Lower leg skin (tissue), 4 donors: Measurements from ENCODE around the gene ANO2. TPM values are rescaled to one million over a fixed set of nuclear protein-coding genes. Genes with fewer than 3 reads are reported as not detected.
"Not testable (repeated sequence)": the region's sequence is repeated elsewhere in the genome, so short reads cannot be mapped to it uniquely, and the experiment has no call there.

Experiments used
- DNase-seq, 2 donors: peaks; one replicate each; pipeline ENCODE4 v3.0.0-alpha.2; 2019; ENCODE audit warnings: low spot score in 2 of 2
- H3K4me3 ChIP-seq: fragments of 200-600 bp; sonication (generic); 2 replicates; pipeline ENCODE4 v1.5.1; 2017; ENCODE audit warnings: mild to moderate bottlenecking, low read depth; ENCODE audit not compliant: poor library complexity, severe bottlenecking
- POLR2A ChIP-seq, 2 donors: fragments of 450-650 bp; IDR thresholded peaks; one replicate each; pipeline ENCODE4 v1.6.1; 2016 to 2017; ENCODE audit warnings: antibody characterized with exemption in 2 of 2, mild to moderate bottlenecking in 1 of 2, moderate library complexity in 1 of 2
- WGBS, 2 donors: methylation state at CpG; one replicate each; pipeline ENCODE4 v1.1.5; 2018; 5-methylcytosine and 5-hydroxymethylcytosine counted together
- intact Hi-C: fragments of 100-400 bp; cut with DNase I; formaldehyde crosslinking; loops from one replicate; pipeline ENCODE4 v1.15.0; 2023; ENCODE audit warnings: low total_unique reads
- total RNA-seq, 4 donors: library from RNA; depleted of rRNA; stranded (reverse); fragments of >200 nt; gene quantifications; one replicate each; pipeline ENCODE4 v1.1.0, GENCODE V29; 2016
- TF ChIP-seq, protein P1 (sequence below), 3 donors: fragments of 450-650 bp; IDR thresholded peaks; one replicate each; pipeline ENCODE4 v1.5.1; 2016; ENCODE audit warnings: antibody characterized with exemption in 3 of 3, mild to moderate bottlenecking in 3 of 3, moderate library complexity in 2 of 3

The ANO2 gene
- total RNA-seq, 4 donors from 2014 or later: 0.76 to 2.6 (median 1.8) TPM

DNA sequence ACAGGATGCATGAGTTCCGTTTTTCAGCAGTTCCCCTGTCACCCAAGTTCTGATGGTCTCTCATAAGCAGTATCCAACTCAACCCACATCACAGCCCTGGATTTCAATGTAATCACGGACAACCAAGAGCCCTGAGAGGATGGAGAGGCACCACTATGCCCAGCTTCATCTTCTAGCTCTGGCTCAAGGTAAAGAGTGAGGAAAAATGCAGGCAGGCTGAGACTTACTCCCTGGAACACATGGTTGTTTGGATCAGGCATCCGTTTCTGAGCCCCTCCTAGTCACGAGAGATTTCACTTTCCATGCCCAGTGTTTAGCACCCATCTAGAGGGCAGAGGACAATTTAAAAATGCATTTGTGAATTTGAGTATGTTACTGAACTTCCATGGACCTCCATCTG is 45.0 kb downstream of the ANO2 start:
- no peak for DNase-seq
- TF ChIP-seq POLR2A (IDR thresholded peaks at IDR 0.05): no peak
- TF ChIP-seq, protein P1, sequence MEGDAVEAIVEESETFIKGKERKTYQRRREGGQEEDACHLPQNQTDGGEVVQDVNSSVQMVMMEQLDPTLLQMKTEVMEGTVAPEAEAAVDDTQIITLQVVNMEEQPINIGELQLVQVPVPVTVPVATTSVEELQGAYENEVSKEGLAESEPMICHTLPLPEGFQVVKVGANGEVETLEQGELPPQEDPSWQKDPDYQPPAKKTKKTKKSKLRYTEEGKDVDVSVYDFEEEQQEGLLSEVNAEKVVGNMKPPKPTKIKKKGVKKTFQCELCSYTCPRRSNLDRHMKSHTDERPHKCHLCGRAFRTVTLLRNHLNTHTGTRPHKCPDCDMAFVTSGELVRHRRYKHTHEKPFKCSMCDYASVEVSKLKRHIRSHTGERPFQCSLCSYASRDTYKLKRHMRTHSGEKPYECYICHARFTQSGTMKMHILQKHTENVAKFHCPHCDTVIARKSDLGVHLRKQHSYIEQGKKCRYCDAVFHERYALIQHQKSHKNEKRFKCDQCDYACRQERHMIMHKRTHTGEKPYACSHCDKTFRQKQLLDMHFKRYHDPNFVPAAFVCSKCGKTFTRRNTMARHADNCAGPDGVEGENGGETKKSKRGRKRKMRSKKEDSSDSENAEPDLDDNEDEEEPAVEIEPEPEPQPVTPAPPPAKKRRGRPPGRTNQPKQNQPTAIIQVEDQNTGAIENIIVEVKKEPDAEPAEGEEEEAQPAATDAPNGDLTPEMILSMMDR (IDR thresholded peaks at IDR 0.05): no peak
- no peak overlapping the region for H3K4me3 ChIP-seq
- 54 to 55% methylated on average over 4 of the region's 4 CpGs for WGBS, 2 donors
- intact Hi-C loops: no loop called here

DNA sequence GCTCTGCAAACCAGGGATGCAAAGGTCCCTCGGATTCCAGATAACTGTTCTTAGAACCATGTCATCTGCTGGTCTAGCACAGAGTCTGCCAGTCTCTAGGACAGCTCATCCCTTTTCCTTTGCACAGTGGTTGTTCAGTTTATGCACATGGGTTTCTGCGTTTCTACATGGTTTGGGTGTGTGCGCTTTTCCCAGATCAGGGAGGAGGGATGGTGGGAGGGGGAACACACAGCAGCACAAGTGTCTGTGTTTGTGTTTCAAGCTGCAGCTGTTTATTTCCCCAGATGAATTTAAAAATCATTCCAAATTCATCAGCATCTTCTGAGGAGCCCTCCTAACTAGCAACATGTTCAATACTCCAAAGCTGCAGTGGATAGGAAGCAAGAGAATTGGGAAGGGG is 45.4 kb downstream of the ANO2 start:
- 61 to 72% methylated on average over 3 of the region's 3 CpGs for WGBS, 2 donors
- no peak for DNase-seq
- TF ChIP-seq, protein P1 (IDR thresholded peaks at IDR 0.05): no peak
- TF ChIP-seq POLR2A (IDR thresholded peaks at IDR 0.05): no peak
- intact Hi-C loops: no loop called here
- no peak overlapping the region for H3K4me3 ChIP-seq

DNA sequence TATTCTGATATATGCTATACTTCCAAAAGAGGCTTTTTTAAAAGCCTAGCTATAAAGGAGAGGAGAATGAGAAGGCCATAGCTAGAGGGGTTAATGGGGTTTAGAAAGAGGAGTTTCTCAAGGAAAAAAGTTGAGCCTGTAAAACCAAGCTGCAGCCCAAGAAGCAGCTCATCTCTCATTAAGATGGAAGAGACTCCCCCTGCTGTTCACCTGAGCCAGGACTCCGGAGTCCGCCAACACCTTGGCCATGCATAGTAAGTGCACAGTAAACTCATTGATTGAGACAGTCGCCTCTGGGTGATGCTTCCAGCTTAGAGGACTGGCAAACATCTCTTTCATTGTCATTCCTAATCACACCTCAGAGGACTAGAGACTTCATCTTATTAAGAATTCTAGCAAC is 46.2 kb downstream of the ANO2 start:
- TF ChIP-seq POLR2A (IDR thresholded peaks at IDR 0.05): no peak
- TF ChIP-seq, protein P1 (IDR thresholded peaks at IDR 0.05): no peak
- intact Hi-C loops: no loop called here
- no peak for DNase-seq
- 78 to 85% methylated on average over 3 of the region's 3 CpGs for WGBS, 2 donors
- H3K4me3 ChIP-seq: no peak overlapping the region

DNA sequence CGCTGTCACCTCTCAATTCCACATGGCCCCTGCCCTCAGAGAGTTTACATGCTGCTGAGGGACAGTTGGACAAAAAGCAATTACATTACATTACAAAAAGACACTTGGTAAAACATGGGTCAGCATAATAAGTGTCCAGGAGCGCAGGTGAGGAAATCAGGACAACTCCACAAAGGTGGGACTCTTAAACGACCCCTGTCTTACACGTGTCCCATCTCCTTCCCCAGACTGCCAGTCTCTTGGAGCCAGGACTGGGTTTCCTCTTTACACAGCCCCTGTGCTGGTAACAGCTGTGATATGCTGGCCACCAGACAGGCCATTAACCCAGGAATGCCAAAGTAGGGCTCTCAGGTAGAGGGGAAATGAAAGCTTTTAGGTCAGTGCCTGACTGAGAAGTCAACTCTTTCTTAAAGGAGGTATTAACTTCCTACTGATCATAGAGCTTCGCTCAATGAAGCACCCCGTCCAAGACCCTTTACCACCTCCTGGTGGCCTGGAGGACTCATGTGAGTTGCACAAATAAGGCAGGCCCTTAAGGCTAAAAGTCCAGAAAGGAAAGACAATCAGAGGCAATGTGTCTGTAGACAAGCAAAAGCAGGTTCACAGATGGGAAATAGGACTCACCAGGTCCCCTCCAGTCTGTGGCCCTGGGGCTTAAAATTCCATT is 55.5 kb downstream of the ANO2 start:
- no peak overlapping the region for H3K4me3 ChIP-seq
- intact Hi-C loops: no loop called here
- no peak for TF ChIP-seq POLR2A (IDR thresholded peaks at IDR 0.05)
- TF ChIP-seq, protein P1 (IDR thresholded peaks at IDR 0.05): no peak
- peak in 1 of 2 donors; percentile 5 for DNase-seq
- 92 to 96% methylated on average over 6 of the region's 6 CpGs for WGBS, 2 donors

DNA sequence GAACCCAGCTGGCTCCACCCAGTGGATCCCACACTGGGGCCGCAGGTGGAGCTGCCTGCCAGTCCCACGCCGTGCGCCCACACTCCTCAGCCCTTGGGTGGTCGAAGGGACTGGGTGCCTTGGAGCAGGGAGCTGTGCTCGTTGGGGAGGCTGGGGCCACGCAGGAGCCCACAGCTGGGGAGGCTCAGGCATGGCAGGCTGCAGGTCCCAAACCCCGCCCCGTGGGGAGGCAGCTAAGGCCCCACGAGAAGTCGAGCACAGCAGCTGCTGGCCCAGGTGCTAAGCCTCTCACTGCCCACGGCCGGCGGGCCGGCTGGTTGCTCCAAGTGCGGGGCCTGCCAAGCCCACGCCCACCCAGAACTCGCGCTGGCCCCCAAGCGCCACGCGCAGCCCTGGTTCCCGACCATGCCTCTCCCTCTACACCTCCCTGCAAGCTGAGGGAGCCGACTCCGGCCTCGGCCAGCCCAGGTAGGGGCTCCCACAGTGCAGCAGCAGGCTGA is 56.2 kb downstream of the ANO2 start:
- intact Hi-C loops: no loop called here
- TF ChIP-seq, protein P1 (IDR thresholded peaks at IDR 0.05): no peak
- TF ChIP-seq POLR2A (IDR thresholded peaks at IDR 0.05): no peak
- 96 to 98% methylated on average over 7 to 14 of the region's 26 CpGs for WGBS, 2 donors
- no peak overlapping the region for H3K4me3 ChIP-seq
- DNase-seq: peak in 1 of 2 donors; percentile 62

DNA sequence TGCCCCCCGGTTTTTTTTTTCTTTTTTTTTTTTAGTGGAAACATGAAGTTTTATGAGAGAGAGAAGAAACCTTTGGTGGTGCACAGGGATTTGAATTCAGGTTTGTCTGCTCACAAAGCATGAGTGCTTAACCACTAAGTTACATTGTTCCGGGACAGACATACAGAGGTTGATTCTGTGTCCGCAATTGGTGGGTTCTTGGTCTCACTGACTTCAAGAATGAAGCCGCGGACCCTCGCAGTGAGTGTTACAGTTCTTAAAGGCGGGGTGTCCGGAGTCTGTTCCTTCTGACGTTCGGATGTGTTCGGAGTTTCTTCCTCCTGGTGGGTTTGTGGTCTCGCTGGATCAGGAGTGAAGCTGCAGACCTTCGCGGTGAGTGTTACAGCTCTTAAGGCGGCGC is 57.2 kb downstream of the ANO2 start:
- H3K4me3 ChIP-seq, intact Hi-C loops, DNase-seq: not testable (repeated sequence)
- 80 to 94% methylated on average over 16 of the region's 16 CpGs for WGBS, 2 donors
